GM21526 (cell line): ENCODE data around the gene SMG1.
"Not testable (repeated sequence)": the region's sequence is repeated elsewhere in the genome, so short reads cannot be mapped to it uniquely, and the experiment has no call there.

Source experiments
- ATAC-seq: cut with Tn5 transposase; IDR thresholded peaks from one replicate; pipeline ENCODE4 v1.9.1; 2021; ENCODE audit warnings: moderate library complexity; ENCODE audit not compliant: unreplicated experiment, low FRiP score

SMG1 gene

GRCh38 chr16:18801145-18801972 is 124.8 kb downstream of the SMG1 start, which contains the start of gene ARL6IP1:
Gene ARL6IP1, minus strand, starts transcription at chr16:18801549. Its CDS starts 83 bp downstream, at chr16:18801466.
- peak; percentile 91 for ATAC-seq

GRCh38 chr16:18800775-18801144 is 125.4 kb downstream of the SMG1 start:
- ATAC-seq, result no peak

- ATAC-seq, result no peak
Observed at GRCh38 chr16:18800293-18800692, 125.9 kb downstream of the SMG1 start.

- ATAC-seq, result no peak
Observed at GRCh38 chr16:18799500-18799899, 126.7 kb downstream of the SMG1 start.

GRCh38 chr16:18797746-18798145 is 128.5 kb downstream of the SMG1 start:
- ATAC-seq, result no peak

GRCh38 chr16:18796377-18796776 is 129.8 kb downstream of the SMG1 start:
- ATAC-seq, result no peak

- ATAC-seq, result no peak
Observed at GRCh38 chr16:18792836-18793433, 133.3 kb downstream of the SMG1 start.

- ATAC-seq, result peak; percentile 79
Observed at GRCh38 chr16:18789850-18790706, 136.1 kb downstream of the SMG1 start, which contains the start of gene RPS15A. Gene RPS15A, minus strand, starts transcription at chr16:18790334. Its CDS starts 1,221 bp downstream, at chr16:18789113.

- no peak for ATAC-seq
Observed at GRCh38 chr16:18789515-18789849, 136.7 kb downstream of the SMG1 start.

- ATAC-seq, result no peak
Observed at GRCh38 chr16:18788828-18789514, 137.2 kb downstream of the SMG1 start.

- no peak for ATAC-seq
Observed at GRCh38 chr16:18784917-18785623, 141.1 kb downstream of the SMG1 start.

- no peak for ATAC-seq
Observed at GRCh38 chr16:18783430-18784341, 142.5 kb downstream of the SMG1 start.

- no peak for ATAC-seq
Observed at GRCh38 chr16:18782697-18783429, 143.3 kb downstream of the SMG1 start.

- not testable (repeated sequence) for ATAC-seq
Observed at GRCh38 chr16:18781232-18781631, 145.0 kb downstream of the SMG1 start.

GRCh38 chr16:18780460-18781026 is 145.7 kb downstream of the SMG1 start:
- ATAC-seq, result not testable (repeated sequence)

- ATAC-seq, result not testable (repeated sequence)
Observed at GRCh38 chr16:18777664-18778063, 148.5 kb downstream of the SMG1 start.

- not testable (repeated sequence) for ATAC-seq
Observed at GRCh38 chr16:18776334-18776733, 149.9 kb downstream of the SMG1 start.

GRCh38 chr16:18774651-18775050 is 151.6 kb downstream of the SMG1 start:
- not testable (repeated sequence) for ATAC-seq
